Spinal cord (tissue), 10 donors: Measurements from ENCODE around the gene MITF. TPM values are rescaled to one million over a fixed set of nuclear protein-coding genes. Genes with fewer than 3 reads are reported as not detected.

ENCODE experiments used
- DNase-seq, 6 donors: peaks; one replicate each; pipeline versions ENCODE4 v3.0.0 to v3.0.0-alpha.2; 2013 to 2015; ENCODE audit warnings: low spot score in 6 of 6, low read depth in 4 of 6
- H3K27ac ChIP-seq: one replicate; pipeline ENCODE4 v1.5.1; 2013; ENCODE audit warnings: low read depth, low read length, control low read depth
- H3K27me3 ChIP-seq: one replicate; pipeline ENCODE4 v1.6.1; 2013; ENCODE audit warnings: low read length; ENCODE audit not compliant: control insufficient read depth, insufficient read depth
- H3K36me3 ChIP-seq: one replicate; pipeline ENCODE4 v1.6.1; 2013; ENCODE audit warnings: low read length; ENCODE audit not compliant: control insufficient read depth, insufficient read depth
- H3K4me1 ChIP-seq: one replicate; pipeline ENCODE4 v1.6.1; 2013; ENCODE audit warnings: low read length; ENCODE audit not compliant: control insufficient read depth, insufficient read depth
- H3K4me3 ChIP-seq: one replicate; pipeline ENCODE4 v1.5.1; 2013; ENCODE audit warnings: low read depth, low read length, control low read depth
- H3K9me3 ChIP-seq: one replicate; pipeline ENCODE4 v1.6.1; 2013; ENCODE audit warnings: low read length; ENCODE audit not compliant: control insufficient read depth, insufficient read depth
- WGBS: methylation state at CpG from one replicate; pipeline ENCODE4 v1.1.5; 2013; ENCODE audit warnings: missing lambda C conversion rate; ENCODE audit not compliant: insufficient coverage; 5-methylcytosine and 5-hydroxymethylcytosine counted together
- polyA plus RNA-seq, 2 donors: library from polyadenylated mRNA; unstranded; fragments of 120-200 nt; gene quantifications; one replicate each; pipeline ENCODE4 v1.2.1, GENCODE V29; 2013; ENCODE audit not compliant: insufficient read length in 2 of 2
- total RNA-seq, 2 donors: library from RNA; depleted of rRNA in 1 of 2; stranded (reverse); fragments of 120-200 nt in 1 of 2; fragments of >200 nt in 1 of 2; gene quantifications; one replicate each; pipeline versions ENCODE4 v1.2.3 to v1.2.4, GENCODE V29; 2013 to 2014
- donor health status: healthy.

The MITF gene
- total and polyA plus RNA-seq, 4 donors, result 4.5 to 11.7 (median 9.0) TPM

DNA sequence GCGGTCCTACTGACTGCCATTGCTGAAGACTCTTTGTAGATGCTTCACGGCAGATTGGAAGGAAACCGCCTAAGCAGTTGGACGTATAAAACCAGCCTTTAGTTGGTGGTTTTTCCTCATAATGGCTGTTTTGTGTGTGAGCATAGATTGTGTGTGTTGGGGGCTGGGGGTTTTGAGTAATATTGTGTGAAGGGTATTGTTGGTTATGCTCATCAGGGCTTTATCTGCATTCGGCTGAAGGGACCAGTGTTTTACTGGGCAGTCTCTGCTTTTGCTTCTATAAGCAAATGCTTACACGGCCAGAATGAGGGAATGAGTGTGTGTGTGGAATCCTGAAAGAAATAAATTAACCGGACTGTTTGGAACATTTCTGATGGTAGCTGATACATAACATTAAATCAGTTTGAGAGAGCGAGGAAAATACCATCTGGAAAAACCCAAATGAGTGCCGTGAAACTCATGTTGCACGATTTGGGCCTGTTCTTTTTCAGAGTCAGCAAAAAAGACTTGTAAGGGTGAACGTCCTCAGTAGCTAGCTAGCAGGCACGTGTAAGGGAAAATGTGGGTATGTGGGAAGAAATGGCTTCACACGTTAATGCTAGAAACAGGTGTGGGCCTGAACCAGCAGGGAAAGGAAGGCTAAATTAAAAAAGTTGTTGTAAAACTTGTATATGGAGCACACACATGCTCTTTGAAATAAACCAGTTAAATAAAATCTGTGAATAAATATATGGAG, 1.9 kb downstream of the MITF start:
- Histone ChIP-seq H3K9me3 (no peaks in the 10 kb centered on the region), H3K27me3 (peaks cover 14% of the 10 kb centered on the region), H3K36me3 (no peaks in the 10 kb centered on the region), H3K4me1 (peaks cover 11% of the 10 kb centered on the region), H3K4me3 (peak overlapping the region; percentile 82), H3K27ac (peak overlapping the region; percentile 8)
- WGBS, result 65% methylated on average over 13 of the region's 13 CpGs
- DNase-seq, result peak in 2 of 6 donors; percentile 12 to 54

DNA sequence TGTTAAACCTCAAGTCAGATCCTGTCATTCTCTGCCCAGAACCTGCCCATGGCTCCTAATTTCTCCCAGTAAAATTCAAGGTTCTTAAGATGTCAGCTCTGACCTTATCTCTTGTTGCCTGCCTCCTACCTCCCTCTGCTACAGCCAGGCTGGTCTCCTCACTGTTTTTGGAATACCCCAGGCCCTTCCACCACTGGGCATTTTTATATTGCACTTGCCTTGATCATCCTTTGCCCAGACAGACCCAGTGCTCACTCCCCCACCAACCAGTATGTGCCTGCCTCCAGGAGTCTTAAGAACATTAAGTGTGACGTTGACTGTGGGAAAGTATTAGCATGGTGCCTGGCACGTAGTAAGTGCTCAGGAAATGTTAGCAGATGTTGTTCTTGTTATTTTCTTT, 3.1 kb downstream of the MITF start:
- no CpG with 5 or more reads among the region's 2 CpGs for WGBS
- Histone ChIP-seq H3K27me3 (peaks cover 14% of the 10 kb centered on the region), H3K4me3 (no peak overlapping the region), H3K9me3 (no peaks in the 10 kb centered on the region), H3K27ac (no peak overlapping the region), H3K4me1 (peaks cover 11% of the 10 kb centered on the region), H3K36me3 (no peaks in the 10 kb centered on the region)
- no peak for DNase-seq

DNA sequence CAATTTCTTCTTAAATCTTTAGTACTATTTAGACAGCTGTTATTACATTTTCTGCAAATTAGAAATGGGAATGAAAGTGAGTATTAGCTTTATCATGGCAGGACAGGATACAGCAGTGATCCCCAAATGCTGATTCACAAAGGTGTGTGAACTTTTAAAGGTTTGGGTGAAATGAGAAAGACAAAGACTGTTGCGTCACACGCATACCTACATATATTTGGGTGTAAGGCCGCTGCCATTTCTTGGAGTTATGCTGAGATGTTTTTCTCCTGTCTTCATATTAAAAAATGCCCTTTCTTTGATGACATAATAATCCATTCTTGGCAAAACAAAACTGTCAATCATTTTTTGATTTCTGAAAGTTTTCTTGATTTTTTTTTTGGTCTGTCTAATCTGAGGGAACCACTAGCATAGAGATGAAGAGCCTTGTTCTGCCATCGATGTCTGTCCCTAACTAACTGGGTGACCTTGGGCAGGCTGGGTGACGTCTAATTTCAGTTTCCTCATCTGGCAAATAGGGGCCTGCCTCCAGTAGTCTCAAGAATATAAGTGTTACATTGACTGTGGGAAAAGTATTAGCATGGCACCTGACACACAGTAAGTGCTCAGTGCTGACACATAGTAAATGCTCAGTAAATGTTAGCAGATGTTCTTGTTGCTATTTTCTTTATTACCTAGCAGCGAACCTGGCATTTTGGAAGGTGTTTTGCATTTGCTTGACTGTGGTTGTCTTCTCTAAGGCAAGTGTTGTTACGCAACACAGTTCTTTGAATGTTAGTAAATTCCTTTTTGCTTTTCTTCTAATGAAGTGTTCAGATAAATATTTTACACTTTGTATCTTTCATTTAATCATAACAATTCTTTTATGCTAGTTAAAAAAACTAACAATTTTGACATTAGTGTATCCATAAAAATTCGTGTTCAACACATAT, 5.0 kb downstream of the MITF start:
- Histone ChIP-seq H3K4me3 (no peak overlapping the region), H3K27me3 (peaks cover 14% of the 10 kb centered on the region), H3K4me1 (peaks cover 11% of the 10 kb centered on the region), H3K9me3 (no peaks in the 10 kb centered on the region), H3K36me3 (no peaks in the 10 kb centered on the region), H3K27ac (peak overlapping the region; percentile 8)
- WGBS, result 100% methylated on average over 2 of the region's 8 CpGs
- no peak for DNase-seq

DNA sequence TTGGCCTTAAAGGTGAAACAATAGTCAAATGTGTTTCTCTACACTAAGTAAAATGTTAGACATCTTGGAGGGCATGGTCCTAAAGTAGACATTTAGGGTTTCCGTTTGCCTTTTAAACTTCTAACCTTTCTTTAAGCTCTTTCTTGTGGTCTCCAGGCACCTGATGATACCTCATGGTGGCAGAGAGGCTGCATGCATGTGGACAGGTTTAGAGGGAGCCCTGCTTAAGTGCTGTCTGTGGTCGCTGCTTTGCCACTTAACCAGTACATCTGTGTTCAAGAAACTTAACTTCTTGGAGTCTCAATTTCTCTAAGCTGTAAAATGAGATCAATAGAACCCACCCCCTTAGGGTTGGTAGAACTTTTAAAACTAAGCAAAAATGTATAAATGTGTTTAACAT, 6.2 kb downstream of the MITF start:
- no peak for DNase-seq
- H3K4me3 ChIP-seq, result no peak overlapping the region
- peaks cover 4% of the 10 kb centered on the region for H3K27me3 ChIP-seq
- no peak overlapping the region for H3K27ac ChIP-seq
- no peaks in the 10 kb centered on the region for H3K9me3 ChIP-seq
- H3K4me1 ChIP-seq, result no peaks in the 10 kb centered on the region
- WGBS, result no CpG with 5 or more reads among the region's 2 CpGs
- no peaks in the 10 kb centered on the region for H3K36me3 ChIP-seq

DNA sequence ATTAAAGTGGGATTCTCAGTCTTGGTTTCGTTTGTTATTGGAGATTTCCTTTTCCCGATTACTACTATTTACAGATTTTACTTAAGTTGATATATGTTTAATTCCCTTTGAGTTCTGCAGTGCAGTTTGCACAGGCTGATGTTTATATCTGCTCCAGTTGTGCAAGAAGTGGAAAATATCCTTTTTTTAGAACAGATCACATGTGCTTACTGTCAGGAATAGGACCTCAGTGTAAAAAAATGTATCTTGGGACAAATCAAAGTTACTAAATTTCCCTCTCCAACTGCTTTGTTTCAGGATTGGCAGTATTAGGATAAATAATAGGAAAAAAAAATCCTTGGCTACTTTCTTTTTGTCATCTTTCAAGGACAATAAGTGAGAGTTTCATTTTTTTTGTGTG, 6.9 kb downstream of the MITF start:
- Histone ChIP-seq H3K27ac (no peak overlapping the region), H3K9me3 (no peaks in the 10 kb centered on the region), H3K4me3 (no peak overlapping the region), H3K4me1 (no peaks in the 10 kb centered on the region), H3K36me3 (no peaks in the 10 kb centered on the region), H3K27me3 (no peaks in the 10 kb centered on the region)
- WGBS, result no CpG with 5 or more reads among the region's 2 CpGs
- no peak for DNase-seq

DNA sequence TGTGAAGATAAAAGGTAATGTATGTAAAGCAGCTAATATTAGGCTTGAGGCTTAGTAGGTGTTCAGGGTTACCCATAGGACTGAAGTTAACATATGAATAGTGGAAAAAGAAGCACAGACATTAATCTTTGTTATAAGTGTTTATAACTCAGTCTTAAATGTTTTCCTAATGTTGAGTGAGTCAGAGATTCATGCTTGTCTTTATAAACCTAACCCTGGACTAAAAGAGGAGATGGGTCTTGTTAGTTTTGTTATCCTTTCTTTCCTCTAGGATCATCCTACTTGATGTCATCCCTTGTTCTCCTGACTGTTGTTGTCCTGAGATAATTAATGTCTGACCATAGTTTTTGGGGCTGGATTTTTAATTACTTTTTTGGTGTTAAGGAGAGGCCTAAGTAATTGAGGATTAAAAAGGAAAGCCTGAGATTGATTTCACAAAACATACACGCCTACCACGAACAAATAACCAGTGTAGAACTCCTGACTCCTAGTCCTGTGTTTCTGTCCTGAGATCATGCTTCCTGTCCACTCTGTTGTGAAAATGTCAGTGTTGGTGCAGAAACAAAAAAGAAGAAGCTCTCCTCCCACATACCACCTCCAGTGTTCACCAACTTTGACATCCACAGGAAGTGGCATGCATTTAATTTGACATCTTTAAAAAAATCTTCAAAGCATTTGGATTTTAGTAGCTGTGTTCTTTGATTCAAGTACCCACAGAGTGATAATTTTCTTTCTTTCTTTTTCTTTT, 8.4 kb downstream of the MITF start:
- Histone ChIP-seq H3K9me3 (no peaks in the 10 kb centered on the region), H3K4me1 (no peaks in the 10 kb centered on the region), H3K27ac (no peak overlapping the region), H3K4me3 (no peak overlapping the region), H3K36me3 (no peaks in the 10 kb centered on the region), H3K27me3 (no peaks in the 10 kb centered on the region)
- no peak for DNase-seq
- WGBS, result no CpG with 5 or more reads among the region's 2 CpGs

DNA sequence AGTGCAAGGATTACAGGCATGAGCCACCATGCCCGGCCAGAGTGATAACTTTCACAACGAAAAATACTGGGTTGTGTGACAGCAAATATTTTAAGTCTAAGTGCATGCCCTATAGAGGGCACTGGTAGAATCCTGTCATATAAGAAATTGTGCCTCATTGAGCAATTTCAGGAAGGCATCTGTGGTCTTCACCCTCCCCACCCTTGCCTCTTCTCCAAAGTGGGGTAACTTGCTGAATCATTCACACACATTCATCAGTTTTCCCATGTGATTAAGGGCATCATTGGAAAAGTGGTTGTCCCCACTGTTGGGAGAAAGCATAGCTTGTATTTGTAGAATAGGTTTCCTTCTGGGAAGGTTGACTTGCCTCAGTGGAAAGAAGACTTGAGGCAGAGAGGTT, 9.2 kb downstream of the MITF start:
- no peaks in the 10 kb centered on the region for H3K4me1 ChIP-seq
- H3K27ac ChIP-seq, result no peak overlapping the region
- H3K36me3 ChIP-seq, result no peaks in the 10 kb centered on the region
- no peak overlapping the region for H3K4me3 ChIP-seq
- H3K27me3 ChIP-seq, result no peaks in the 10 kb centered on the region
- H3K9me3 ChIP-seq, result peaks cover 6% of the 10 kb centered on the region
- 100% methylated on average over 2 of the region's 2 CpGs for WGBS
- no peak for DNase-seq

DNA sequence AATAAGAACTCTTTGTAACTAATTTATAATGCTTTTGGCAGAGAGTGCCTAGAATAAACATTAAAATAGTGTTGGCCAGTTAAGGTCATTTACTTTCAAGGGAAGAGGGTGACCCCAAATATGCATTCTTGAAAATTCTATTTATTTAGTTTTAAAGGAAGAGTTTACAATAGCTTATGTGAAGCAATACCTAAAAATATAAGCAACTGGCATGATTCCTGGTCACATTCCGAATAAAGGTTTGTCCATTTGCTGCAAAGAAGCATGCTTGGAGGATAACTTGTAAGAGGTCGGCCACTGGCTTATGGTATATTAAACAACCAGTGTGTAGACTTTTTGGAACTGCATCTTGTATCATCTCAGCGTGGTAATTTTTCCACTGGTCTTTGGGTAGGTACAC, 10.2 kb downstream of the MITF start:
- DNase-seq, result no peak
- Histone ChIP-seq H3K36me3 (no peaks in the 10 kb centered on the region), H3K4me1 (no peaks in the 10 kb centered on the region), H3K4me3 (no peak overlapping the region), H3K27me3 (no peaks in the 10 kb centered on the region), H3K9me3 (peaks cover 6% of the 10 kb centered on the region), H3K27ac (no peak overlapping the region)
- WGBS, result no CpG with 5 or more reads among the region's 3 CpGs

DNA sequence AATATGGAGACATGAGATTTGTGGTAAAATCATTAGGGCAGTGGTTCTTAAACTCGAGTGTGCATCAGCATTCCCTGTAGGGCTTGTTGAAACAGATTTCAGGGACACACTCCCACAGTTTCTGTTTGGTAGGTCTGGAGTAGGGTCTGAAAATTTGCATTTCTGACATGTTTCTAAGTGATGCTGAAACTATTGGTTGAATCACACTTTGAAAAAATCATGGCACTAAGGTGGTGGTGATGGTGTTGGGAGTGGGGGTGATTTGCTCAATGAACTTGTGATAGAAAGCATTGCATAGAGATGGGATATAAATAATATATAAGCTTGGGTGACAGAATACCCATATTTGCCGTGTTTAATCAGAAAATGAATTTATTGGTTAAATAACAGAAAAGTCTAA, 11.3 kb downstream of the MITF start:
- H3K27ac ChIP-seq, result no peak overlapping the region
- no peaks in the 10 kb centered on the region for H3K36me3 ChIP-seq
- WGBS, result 100% methylated on average over 2 of the region's 2 CpGs
- H3K9me3 ChIP-seq, result peaks cover 6% of the 10 kb centered on the region
- H3K4me1 ChIP-seq, result no peaks in the 10 kb centered on the region
- no peak for DNase-seq
- H3K4me3 ChIP-seq, result no peak overlapping the region
- H3K27me3 ChIP-seq, result no peaks in the 10 kb centered on the region
